ENCODE data around the gene WDR20.

GRCh38 chr14:102111101-102111500, 28.6 kb upstream of the WDR20 start:
- TF ChIP-seq AFF4 (CRISPR knock-in tag; IDR thresholded peaks at IDR 0.05; ENCODE audit: borderline replicate concordance) = no peak
- no peak for TF ChIP-seq CTCF (IDR thresholded peaks at IDR 0.05)
- no peak for TF ChIP-seq MAX (CRISPR knock-in tag; IDR thresholded peaks at IDR 0.05)
- TF ChIP-seq ELF4 (CRISPR knock-in tag; IDR thresholded peaks at IDR 0.05; ENCODE audit: low read depth) = no peak
- no peak for TF ChIP-seq ERG (CRISPR knock-in tag; IDR thresholded peaks at IDR 0.05)
- TF ChIP-seq GABPB1 (CRISPR knock-in tag; IDR thresholded peaks at IDR 0.05) = no peak

All from WTC11 (cell line).